ENCODE results near the gene GRB10. TPM values are rescaled to one million over a fixed set of nuclear protein-coding genes. Genes with fewer than 3 reads are reported as not detected.

Gene GRB10
- total RNA-seq, 1 experiment from 2014 or later: 47.9 TPM

- H3K4me2 ChIP-seq: no peak overlapping the region
- H3K36me3 ChIP-seq (ENCODE audit: low read depth): 0 out of 2 replicates have a peak, but pooled peaks cover 10% of the 10 kb centered on the region
- peaks cover 56% of the 10 kb centered on the region for H4K20me1 ChIP-seq (ENCODE audit: insufficient read depth)
- DNase-seq: no peak
- no peaks in the 10 kb centered on the region for H3K9me2 ChIP-seq (ENCODE audit: insufficient read depth)
- BruUV-seq (replicated peaks): no TSS peak
- ChIA-PET POLR2A (ENCODE audit: unreplicated experiment) (interaction anchor here (0.6 kb wide), 1 partner anchor 519 kb away, joined by 6 read pairs; no protein-coding TSS in a partner anchor), CTCF (no interaction called here)
- no peak overlapping the region for H3K27ac ChIP-seq
- TF ChIP-seq EZH2 (IDR thresholded peaks at IDR 0.05; ENCODE audit: low read depth) (no peak), CTCF (conservative IDR thresholded peaks at IDR 0.05) (no peak)
- no peak overlapping the region for H2AFZ ChIP-seq
- peaks cover 4% of the 10 kb centered on the region; the same call in 1 of the 2 replicates for H3K4me1 ChIP-seq (replicated peaks; ENCODE audit: insufficient read depth)
- intact Hi-C loops (cut with micrococcal nuclease; ENCODE audit: unreplicated experiment): loop anchor here (5.0 kb wide), 3 partner anchors 48 to 573 kb away; no protein-coding TSS in a partner anchor
- no peaks in the 10 kb centered on the region for H3K79me2 ChIP-seq (ENCODE audit: low read depth)
- no peak overlapping the region for H3K4me3 ChIP-seq
- no peaks in the 10 kb centered on the region for H3K9me3 ChIP-seq (ENCODE audit: insufficient read depth, low read depth)
- peaks cover 6% of the 10 kb centered on the region for H3F3A ChIP-seq (ENCODE audit: insufficient read depth, low read depth)
- H3K27me3 ChIP-seq (ENCODE audit: insufficient read depth, low read depth): no peaks in the 10 kb centered on the region
These were observed 107.5 kb downstream of the GRB10 start for GRCh38 chr7:50674896-50675835.

- Histone ChIP-seq H3K4me2 (no peak overlapping the region), H3K9me3 (ENCODE audit: insufficient read depth, low read depth) (no peaks in the 10 kb centered on the region), H4K20me1 (ENCODE audit: insufficient read depth) (peaks cover 53% of the 10 kb centered on the region), H3K9me2 (ENCODE audit: insufficient read depth) (no peaks in the 10 kb centered on the region), H3K36me3 (ENCODE audit: low read depth) (0 out of 2 replicates have a peak, but pooled peaks cover 10% of the 10 kb centered on the region), H3K79me2 (ENCODE audit: low read depth) (no peaks in the 10 kb centered on the region), H3K27me3 (ENCODE audit: insufficient read depth, low read depth) (no peaks in the 10 kb centered on the region), H3K27ac (no peak overlapping the region), H3K4me3 (no peak overlapping the region), H3K4me1 (replicated peaks; ENCODE audit: insufficient read depth) (peaks cover 4% of the 10 kb centered on the region; the same call in 1 of the 2 replicates), H2AFZ (no peak overlapping the region), H3F3A (ENCODE audit: insufficient read depth, low read depth) (peaks cover 6% of the 10 kb centered on the region; the same call in 1 of the 2 replicates)
- POLR2A ChIA-PET (ENCODE audit: unreplicated experiment): no interaction called here
- intact Hi-C loops (cut with micrococcal nuclease; ENCODE audit: unreplicated experiment): no loop called here
- no peak for DNase-seq
- BruUV-seq (replicated peaks): no TSS peak
- TF ChIP-seq CTCF (conservative IDR thresholded peaks at IDR 0.05) (no peak), EZH2 (IDR thresholded peaks at IDR 0.05; ENCODE audit: low read depth) (no peak)
- CTCF ChIA-PET: no interaction called here
These were observed 108.4 kb downstream of the GRB10 start for GRCh38 chr7:50674299-50674698.

GRCh38 chr7:50673096-50673495 is 109.6 kb downstream of the GRB10 start:
- BruUV-seq (replicated peaks): no TSS peak
- H3K36me3 ChIP-seq (ENCODE audit: low read depth): 0 out of 2 replicates have a peak, but pooled peaks cover 10% of the 10 kb centered on the region
- no peak for DNase-seq
- ChIA-PET POLR2A (ENCODE audit: unreplicated experiment) (no interaction called here), CTCF (no interaction called here)
- H3K79me2 ChIP-seq (ENCODE audit: low read depth): no peaks in the 10 kb centered on the region
- H3K9me3 ChIP-seq (ENCODE audit: insufficient read depth, low read depth): no peaks in the 10 kb centered on the region
- no peaks in the 10 kb centered on the region for H3K27me3 ChIP-seq (ENCODE audit: insufficient read depth, low read depth)
- no peak for TF ChIP-seq CTCF (conservative IDR thresholded peaks at IDR 0.05)
- TF ChIP-seq EZH2 (IDR thresholded peaks at IDR 0.05; ENCODE audit: low read depth): no peak
- intact Hi-C loops (cut with micrococcal nuclease; ENCODE audit: unreplicated experiment): no loop called here
- peaks cover 6% of the 10 kb centered on the region; the same call in 1 of the 2 replicates for H3F3A ChIP-seq (ENCODE audit: insufficient read depth, low read depth)
- no peak overlapping the region for H3K4me3 ChIP-seq
- H3K4me1 ChIP-seq (replicated peaks; ENCODE audit: insufficient read depth): no peaks in the 10 kb centered on the region
- H3K4me2 ChIP-seq: no peak overlapping the region
- no peak overlapping the region for H2AFZ ChIP-seq
- H4K20me1 ChIP-seq (ENCODE audit: insufficient read depth): peaks cover 42% of the 10 kb centered on the region
- no peaks in the 10 kb centered on the region for H3K9me2 ChIP-seq (ENCODE audit: insufficient read depth)
- H3K27ac ChIP-seq: no peak overlapping the region
